HG03342 (cell line): ENCODE measurements around the gene ANKH.

Source experiments
- ATAC-seq: cut with Tn5 transposase; IDR thresholded peaks from one replicate; pipeline ENCODE4 v1.9.1; 2021; ENCODE audit warnings: mild to moderate bottlenecking, moderate library complexity; ENCODE audit not compliant: unreplicated experiment

The ANKH gene

GRCh38 chr5:14767053-14767452 is 104.5 kb downstream of the ANKH start:
- no peak for ATAC-seq

GRCh38 chr5:14766584-14766983 is 105.0 kb downstream of the ANKH start:
- ATAC-seq: no peak

GRCh38 chr5:14765587-14765986 is 106.0 kb downstream of the ANKH start:
- ATAC-seq: no peak

- no peak for ATAC-seq
Observed at GRCh38 chr5:14762549-14763216, 108.9 kb downstream of the ANKH start.

- ATAC-seq: no peak
Observed at GRCh38 chr5:14760548-14761002, 111.0 kb downstream of the ANKH start.

- no peak for ATAC-seq
Observed at GRCh38 chr5:14759744-14760547, 111.6 kb downstream of the ANKH start.

- ATAC-seq: no peak
Observed at GRCh38 chr5:14757850-14758249, 113.7 kb downstream of the ANKH start.

- no peak for ATAC-seq
Observed at GRCh38 chr5:14756478-14756877, 115.1 kb downstream of the ANKH start.

- no peak for ATAC-seq
Observed at GRCh38 chr5:14753947-14754346, 117.6 kb downstream of the ANKH start.

- no peak for ATAC-seq
Observed at GRCh38 chr5:14753292-14753691, 118.3 kb downstream of the ANKH start.

GRCh38 chr5:14752497-14753071 is 119.0 kb downstream of the ANKH start:
- ATAC-seq: no peak

- ATAC-seq: no peak
Observed at GRCh38 chr5:14750712-14751111, 120.9 kb downstream of the ANKH start.

GRCh38 chr5:14749579-14750101 is 121.9 kb downstream of the ANKH start:
- no peak for ATAC-seq

GRCh38 chr5:14748180-14748900 is 123.2 kb downstream of the ANKH start:
- no peak for ATAC-seq

GRCh38 chr5:14745753-14746152 is 125.8 kb downstream of the ANKH start:
- ATAC-seq: no peak

- no peak for ATAC-seq
Observed at GRCh38 chr5:14745188-14745563, 126.4 kb downstream of the ANKH start.

- ATAC-seq: no peak
Observed at GRCh38 chr5:14744296-14745187, 127.0 kb downstream of the ANKH start.

GRCh38 chr5:14743601-14744295 is 127.8 kb downstream of the ANKH start:
- ATAC-seq: no peak

- ATAC-seq: no peak
Observed at GRCh38 chr5:14742498-14742897, 129.1 kb downstream of the ANKH start.
